GM18951 (cell line): ENCODE measurements around the gene TSPAN17.
"Not testable (repeated sequence)": the region's sequence is repeated elsewhere in the genome, so short reads cannot be mapped to it uniquely, and the experiment has no call there.

Source experiments
- POLR2A ChIP-seq: IDR thresholded peaks from 4 replicates; pipeline ENCODE4 v1.6.1; 2011; ENCODE audit warnings: mild to moderate bottlenecking; ENCODE audit not compliant: insufficient read length, insufficient read depth; ENCODE audit errors: extremely low read depth
- in situ Hi-C: fragments of 300-500 bp; cut with MboI; formaldehyde crosslinking; loops from one replicate; pipeline ENCODE4 v1.12.0; 2022; ENCODE audit warnings: low sequenced_read_pairs, mixed read lengths, inconsistent platforms; ENCODE audit not compliant: unreplicated experiment

The TSPAN17 gene, protein sequence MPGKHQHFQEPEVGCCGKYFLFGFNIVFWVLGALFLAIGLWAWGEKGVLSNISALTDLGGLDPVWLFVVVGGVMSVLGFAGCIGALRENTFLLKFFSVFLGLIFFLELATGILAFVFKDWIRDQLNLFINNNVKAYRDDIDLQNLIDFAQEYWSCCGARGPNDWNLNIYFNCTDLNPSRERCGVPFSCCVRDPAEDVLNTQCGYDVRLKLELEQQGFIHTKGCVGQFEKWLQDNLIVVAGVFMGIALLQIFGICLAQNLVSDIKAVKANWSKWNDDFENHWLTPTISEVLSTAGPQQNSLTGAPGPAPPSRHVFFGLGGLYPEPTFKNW

DNA sequence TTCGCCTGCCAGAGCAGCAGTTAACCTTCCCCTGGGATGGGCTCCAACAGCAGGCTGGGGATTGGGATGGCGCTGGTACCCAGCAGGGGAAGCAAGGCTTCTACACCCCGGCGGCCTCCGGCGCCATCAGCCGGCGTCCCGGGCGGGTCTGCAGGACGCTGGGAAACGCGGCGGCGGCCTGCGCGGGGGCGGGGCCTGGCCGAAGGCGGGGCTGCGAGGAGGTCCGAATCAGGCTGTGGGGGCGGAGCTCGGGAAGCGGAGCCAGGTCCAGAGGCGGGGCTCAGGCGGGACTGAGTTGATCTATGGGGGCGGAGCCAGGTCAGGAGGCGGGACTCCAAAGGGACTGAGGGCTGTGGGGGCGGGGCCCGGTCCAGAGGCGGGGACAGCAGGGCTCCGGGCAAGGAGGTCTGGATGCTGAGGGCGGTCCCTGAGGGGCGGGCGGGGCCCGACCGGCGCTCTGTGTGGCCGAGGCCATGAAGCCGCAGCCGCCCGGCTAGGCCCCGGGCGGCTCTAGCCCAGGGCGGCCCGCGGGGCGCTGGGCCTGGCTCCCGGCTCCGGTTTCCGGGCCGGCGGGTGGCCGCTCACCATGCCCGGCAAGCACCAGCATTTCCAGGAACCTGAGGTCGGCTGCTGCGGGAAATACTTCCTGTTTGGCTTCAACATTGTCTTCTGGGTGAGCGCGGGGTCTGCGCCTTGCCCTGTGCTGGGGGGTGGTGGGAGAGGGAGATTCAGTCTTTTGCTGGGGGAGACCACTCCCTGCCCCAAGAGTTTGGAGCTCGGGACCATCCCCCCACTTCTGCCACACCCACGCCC is at the start of gene TSPAN17:
TSPAN17 (plus strand) TSS at position 455 of the 813 bp plus-strand sequence; CDS start at position 587, 132 bp downstream.
- TF ChIP-seq POLR2A: peak; percentile 98
- in situ Hi-C loops: no loop called here

- in situ Hi-C loops: not testable (repeated sequence)
These were observed 47.4 kb upstream of the TSPAN17 start for GRCh38 chr5:176599749-176600430.

- no peak for TF ChIP-seq POLR2A
- in situ Hi-C loops: no loop called here
These were observed 45.3 kb upstream of the TSPAN17 start for GRCh38 chr5:176601901-176602482.

- in situ Hi-C loops: no loop called here
- no peak for TF ChIP-seq POLR2A
These were observed 44.2 kb upstream of the TSPAN17 start for GRCh38 chr5:176603091-176603490.

DNA sequence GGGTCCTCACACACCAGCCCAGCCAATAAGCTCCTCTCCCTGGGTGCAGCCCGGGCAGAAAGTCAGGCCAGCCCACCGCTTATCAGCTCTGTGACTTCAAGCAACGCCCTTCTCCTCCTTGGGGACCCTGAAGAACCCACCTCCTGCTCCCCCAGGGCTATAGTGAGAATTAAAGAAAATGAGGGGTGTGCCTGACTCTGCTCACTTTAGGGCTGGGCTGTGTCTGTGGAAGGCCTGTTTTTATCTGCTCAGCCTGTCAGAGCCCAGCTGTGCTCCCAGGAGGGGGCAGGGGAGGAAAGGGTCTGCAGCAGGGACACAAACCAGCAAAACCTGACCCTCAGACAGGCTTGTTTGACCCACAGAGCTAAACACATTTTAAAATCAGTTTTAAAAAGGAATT is 41.3 kb upstream of the TSPAN17 start:
- in situ Hi-C loops: no loop called here
- TF ChIP-seq POLR2A: no peak

DNA sequence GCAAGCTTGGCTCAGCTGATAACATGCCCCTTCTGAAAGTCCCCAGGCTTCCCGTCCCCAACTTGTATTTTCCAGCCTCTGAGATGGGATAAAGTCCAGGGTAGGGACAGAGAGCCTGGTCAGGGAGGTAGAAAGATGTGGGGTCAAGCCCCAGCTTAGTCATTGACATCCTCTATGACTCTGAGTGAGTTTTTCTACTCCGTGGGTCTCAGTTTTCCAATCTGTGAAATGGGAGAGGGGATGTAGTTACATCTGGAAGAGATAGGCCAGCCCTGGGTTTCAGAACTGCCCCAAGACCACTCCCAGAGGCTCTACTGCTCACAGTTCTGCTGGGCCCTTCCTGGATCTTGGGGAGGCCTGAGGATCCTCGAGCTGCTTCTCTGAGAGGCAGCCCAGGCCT is 40.4 kb upstream of the TSPAN17 start:
- in situ Hi-C loops: no loop called here
- no peak for TF ChIP-seq POLR2A

DNA sequence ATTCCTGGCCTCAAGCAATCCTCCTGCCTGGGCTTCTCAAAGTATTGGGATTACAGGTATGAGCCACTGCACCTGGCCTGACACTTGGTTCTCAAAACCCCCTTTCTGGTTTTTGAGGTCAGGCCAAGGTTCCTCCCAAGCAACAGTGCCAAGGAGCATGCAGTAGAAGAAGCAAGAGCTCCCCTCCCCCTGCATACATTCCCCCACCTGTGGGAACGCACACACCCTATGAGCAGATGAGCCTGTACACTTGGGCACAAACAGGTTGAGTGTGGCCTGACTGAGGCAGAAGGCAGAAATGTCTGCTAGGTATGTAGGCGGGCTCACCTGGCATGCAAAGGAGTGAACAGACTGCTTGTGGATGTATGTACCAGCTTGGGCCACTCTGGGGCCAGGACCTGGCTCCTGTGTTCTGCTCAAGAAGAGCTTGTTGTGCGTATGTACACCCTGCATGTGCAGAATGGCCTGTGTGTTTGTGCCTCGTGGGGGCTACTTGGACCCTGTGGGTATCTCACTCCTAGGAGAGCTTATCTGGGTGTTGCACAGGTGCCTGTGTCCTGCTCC is 39.1 kb upstream of the TSPAN17 start:
- in situ Hi-C loops: no loop called here
- no peak for TF ChIP-seq POLR2A

DNA sequence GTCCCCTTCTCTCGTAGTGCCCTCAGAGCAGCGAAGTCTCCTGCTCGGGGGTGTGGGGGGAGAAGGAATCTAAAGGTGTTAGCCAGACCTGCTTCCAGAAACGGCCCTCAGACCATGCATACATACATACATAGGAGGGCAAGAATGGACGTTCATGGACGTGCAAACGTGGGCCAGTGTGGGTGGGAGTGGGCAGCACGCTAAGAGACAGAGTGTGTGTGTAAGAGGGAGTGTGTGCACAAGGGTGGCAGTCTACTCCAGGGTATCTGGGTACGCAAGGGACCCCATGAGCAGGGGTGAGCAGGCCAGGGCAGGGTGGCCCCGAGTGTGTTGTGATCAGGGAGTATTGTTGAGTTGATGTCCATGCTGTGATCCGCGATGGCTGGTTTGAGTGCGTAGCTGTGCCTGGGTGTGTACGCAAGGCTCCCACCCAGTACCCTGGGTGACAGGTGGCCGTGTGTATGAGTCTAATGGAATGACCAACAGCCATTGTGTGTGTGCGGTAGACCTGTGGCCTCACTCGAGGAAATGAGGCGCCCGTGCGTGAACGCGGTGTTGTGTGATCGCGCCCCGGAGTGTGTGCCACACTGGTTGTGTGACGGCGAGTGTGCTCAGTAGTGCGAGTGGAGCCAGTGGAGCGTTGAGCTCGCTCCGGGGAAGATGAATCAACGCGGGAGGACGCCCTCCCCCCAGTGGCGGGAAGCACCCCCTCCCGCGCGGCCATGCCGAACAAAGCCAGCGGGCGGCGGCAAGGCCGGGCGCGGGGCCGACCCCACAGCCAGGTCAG is 38.2 kb upstream of the TSPAN17 start:
- in situ Hi-C loops: no loop called here
- no peak for TF ChIP-seq POLR2A

- in situ Hi-C loops: no loop called here
- peak; percentile 54 for TF ChIP-seq POLR2A
These were observed 37.4 kb upstream of the TSPAN17 start, which contains the start of gene GPRIN1 for GRCh38 chr5:176609724-176610434. TSS of gene GPRIN1 (minus strand) at chr5:176610156. CDS start at chr5:176599834, 10,322 bp downstream.

DNA sequence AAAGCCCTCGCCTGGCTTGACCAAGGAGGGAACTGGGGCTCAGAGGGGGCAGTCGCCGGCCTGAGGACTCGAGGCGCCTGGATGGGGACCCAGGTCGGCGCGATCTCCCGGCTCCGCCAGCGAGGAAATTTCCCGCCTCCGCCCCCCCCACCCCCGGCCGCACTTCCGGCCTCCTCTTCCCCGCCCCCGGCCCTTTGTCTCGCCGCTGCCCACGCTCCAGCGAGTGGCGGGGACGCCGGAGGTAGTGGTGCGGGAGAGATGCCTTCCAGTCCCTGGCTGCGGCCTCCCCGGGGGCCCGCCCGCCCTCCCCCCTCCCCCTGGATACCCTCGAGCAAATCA is 36.9 kb upstream of the TSPAN17 start:
- TF ChIP-seq POLR2A: no peak
- in situ Hi-C loops: no loop called here

- in situ Hi-C loops: no loop called here
These were observed 35.8 kb upstream of the TSPAN17 start for GRCh38 chr5:176611435-176611834.

GRCh38 chr5:176612008-176612407 is 35.3 kb upstream of the TSPAN17 start:
- no peak for TF ChIP-seq POLR2A
- in situ Hi-C loops: no loop called here

More at GRCh38 chr5:176611435-176611834, 35.8 kb upstream of the TSPAN17 start:
- no peak for TF ChIP-seq POLR2A
